HG03039 (cell line): Measurements from ENCODE around the gene CBY1.
"Not testable (repeated sequence)": the region's sequence is repeated elsewhere in the genome, so short reads cannot be mapped to it uniquely, and the experiment has no call there.

ENCODE experiments used
- ATAC-seq: cut with Tn5 transposase; IDR thresholded peaks from one replicate; pipeline ENCODE4 v1.9.1; 2021; ENCODE audit warnings: mild to moderate bottlenecking, moderate library complexity; ENCODE audit not compliant: unreplicated experiment

CBY1 gene

DNA sequence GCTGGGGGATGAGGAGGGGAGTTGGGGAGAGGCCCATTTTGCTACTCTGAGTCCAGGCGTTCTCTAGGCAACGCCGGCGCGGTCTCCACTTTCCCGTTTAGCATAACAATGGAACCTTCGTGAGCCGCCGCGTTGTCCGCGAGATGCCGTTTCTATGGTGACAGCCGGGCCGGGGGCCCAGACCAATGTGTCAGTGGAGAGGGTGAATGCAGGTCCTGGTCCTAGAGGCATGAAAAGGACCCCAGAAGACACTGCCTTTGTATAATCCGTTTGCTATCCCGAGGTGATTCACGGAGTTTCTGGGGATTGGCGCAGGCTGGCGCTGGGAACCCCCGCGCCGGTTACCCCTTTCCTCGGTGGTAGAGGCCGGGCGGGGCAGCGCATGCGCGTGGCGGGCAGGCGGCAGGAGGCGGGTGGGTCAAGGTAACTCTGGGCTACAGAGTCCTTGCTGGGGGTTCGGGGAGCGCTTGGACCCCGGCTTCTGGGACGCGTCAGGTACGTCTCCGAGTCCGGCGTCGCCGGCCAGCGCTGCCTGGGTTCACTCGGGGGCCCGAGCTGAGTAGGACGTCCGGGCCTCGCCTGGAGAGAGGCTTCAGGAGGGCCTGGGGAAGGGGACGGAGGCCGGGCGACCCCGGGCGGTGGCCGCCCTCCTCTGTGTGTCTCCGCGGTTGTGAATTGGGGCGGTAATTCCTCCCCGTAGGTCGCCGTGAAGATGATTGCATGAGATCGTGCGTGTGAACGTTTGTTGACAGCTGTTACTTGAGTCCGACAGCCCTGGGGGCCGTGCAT, at the start of gene CBY1, which contains the start of gene FAM227A:
TSS of gene CBY1 (plus strand) at position 383 of the 789 bp plus-strand sequence. CDS start 11,417 bp downstream, outside the sequence.
TSS of gene FAM227A (minus strand) at position 137 of the 789 bp plus-strand sequence. CDS start 6,224 bp downstream, outside the sequence.
- peak; percentile 63 for ATAC-seq

DNA sequence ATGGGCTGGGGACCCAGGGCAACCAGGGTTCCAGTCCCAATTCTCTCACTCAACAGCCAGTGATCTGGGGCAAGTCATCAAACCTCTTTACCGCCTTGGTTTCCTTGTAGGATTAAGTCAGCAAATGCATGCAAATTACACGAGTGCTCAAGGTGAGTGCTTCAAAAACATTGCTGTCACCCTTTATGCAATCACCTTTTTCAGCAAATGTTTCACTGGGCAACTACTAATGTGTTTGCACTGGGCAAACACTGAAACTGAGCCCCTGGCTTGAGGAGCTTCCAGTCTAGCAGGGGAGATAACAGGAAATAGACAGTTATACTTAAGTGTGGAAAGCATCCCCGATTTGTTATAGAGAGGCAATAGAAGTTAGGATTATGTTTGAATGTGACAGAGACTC, 48.8 kb upstream of the CBY1 start:
- ATAC-seq = no peak

DNA sequence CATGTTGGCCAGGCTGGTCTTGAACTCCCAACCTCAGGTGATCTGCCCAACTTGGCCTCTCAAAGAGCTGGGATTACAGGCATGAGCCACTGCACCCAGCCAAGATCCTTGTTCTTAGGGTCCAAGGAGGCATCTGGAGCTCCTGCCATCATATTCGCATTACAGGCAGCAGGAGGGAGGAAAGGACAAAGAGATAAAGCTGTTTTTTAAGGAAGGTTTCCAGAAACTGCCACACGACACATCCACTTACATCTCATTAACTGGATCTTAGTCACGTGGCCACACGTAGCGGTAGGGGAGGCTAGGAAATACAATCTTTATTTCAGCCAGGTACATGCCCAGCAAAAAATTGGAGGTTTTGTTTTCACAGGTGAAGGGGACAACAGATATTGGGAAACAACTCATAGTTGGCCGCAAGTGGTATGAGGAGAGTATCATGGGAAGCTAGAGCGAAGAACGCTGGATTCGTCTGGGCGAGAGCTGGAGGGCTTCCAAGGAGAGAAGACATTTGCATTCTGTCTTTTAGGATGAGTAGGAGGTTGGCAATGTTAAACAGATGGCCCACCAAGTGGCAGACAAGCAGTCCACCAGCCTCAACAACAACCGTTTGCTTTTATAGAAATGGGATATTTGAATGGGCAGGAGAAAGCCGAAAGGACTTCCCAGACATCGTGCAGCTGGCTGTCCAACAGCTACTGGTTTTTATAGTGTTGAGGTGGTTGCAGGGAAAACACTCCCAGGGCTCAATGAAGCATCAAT, 47.3 kb upstream of the CBY1 start:
- no peak for ATAC-seq

DNA sequence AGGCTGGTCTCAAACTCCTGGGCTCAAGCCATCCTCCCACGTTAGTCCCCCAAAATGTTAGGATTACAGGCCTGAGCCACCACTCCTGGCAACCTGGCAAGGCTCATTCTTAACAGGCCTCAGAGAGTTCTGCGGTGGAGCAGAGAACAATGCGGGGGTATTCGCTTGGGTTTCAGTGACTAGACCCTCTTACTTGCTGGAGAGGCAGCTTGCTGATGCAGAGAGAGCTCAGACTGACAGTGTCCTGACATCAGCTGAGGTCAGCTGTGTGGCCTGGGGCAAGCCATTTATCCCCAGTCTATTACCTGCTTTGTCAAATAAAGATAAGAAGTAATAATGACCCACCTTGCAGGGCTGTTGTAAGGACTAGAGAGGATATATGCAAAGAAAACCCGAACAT, 46.2 kb upstream of the CBY1 start:
- no peak for ATAC-seq

DNA sequence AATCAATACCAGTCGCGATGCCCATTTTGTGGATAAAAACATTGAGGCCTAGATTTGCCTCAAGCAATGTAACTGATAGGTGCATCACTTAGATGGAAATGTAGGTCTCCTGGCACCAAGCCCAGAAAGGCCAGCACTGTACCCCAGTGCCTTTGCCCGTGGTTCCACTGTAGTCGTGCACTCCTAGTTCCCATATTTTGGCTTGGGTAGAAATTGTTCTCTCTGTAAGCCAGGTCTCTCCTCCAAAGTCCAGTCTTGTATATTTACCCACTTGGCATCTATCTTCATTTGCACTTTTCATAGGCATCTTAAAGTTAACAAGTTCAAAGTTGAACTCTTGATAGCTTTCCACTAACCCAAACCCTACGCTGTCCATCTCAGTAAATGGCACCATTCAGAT, 44.9 kb upstream of the CBY1 start:
- no peak for ATAC-seq

DNA sequence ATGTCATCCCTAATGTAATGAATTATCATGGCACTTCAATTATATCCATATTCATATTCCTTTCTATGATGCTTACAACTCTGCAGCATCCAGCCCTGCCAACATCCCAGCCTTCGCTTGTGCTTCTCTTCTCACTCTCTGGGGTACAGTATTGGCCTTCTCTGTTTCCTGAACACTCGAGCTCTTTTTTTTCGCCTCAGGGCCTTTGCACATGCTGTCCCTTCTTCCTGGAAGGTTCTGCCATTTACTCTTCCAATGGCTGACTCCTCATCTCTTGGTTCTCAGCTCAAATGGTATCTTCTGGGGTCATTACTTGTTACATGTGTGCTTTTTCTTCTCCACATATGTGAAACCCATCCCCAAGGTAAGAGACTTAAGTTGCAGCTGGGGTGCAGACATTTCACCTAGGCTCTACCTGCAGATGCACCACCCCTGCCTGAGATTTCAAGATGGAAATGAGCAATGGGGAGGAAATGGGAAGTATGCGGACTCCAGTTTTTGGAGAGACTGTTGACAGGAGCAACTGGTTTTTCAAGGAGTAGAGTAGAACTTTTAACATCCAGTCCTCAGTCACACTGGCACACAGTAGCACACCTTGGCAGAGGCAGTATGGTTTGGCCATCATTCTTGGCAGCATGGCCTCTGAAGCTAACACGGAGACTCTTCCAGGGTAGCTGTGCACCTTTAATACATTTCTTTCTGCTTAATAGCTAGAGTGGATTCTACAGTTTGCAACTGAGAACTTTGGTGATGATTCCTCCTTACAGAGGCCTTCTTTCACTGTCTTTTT, 44.0 kb upstream of the CBY1 start:
- no peak for ATAC-seq

DNA sequence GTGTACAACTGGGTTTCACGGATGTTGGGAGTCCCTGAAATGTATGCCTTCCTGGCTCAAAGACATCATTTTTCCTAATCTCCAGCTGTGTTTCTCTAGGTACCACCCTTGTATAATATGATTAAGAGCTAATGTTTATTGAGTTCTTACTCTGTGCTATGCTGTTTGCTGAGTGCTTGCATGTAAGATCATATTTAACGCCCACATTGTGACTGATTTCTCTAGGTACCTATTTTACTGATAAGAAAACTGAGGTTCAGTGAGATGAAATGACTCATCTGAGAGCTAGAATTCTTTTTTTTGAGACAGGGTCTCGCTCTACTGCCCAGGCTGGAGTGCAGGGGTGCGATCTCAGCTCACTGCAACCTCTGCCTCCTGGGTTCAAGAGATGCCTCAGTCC, 42.9 kb upstream of the CBY1 start:
- ATAC-seq = no peak

DNA sequence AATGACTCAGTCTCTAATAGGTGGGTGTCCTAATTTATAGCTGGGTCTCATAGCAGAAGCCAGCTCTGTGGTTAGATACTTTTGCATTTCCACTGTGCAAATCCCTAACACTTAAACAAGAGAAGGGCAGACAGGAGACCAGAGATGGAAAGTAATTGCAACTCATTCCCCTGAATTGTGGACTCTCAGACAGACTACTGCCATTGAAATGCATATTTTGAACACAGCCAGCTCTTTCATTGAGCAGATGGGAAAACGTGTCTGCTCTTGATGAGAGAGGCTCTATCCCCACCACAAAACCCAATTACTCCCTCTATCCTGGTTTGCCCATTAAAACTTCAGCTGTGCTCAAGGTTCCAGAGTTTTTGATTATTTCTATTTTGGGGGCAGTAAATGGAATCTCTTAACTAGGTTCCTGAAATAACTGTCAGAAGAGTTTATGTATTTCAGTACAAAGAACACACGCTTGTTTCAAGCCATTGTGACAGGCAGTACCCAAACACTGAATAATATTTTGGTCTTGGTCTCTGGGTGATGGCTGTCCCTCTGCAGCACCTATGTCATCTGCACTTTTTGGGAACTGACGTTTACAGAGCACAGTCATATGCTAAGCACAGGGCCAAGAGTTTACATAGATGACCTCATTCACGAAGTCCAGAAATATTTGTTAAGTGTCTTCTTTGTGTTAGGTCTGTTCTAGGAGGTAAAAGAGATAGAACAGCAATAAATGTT, 41.9 kb upstream of the CBY1 start:
- ATAC-seq = no peak

DNA sequence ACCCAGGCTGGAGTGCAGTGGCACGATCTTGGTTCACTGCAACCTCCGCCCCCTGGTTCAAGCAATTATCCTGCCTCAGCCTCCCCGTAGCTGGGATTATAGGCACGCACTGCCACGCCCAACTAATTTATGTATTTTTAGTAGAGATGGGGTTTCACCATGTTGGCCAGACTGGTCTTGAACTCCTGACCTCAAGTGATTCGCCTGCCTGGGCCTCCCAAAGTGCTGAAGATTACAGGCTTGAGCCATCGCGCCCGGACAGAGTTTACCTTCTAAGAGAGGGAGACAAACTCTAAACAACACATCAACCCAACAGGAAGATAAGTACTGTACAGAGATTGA, 41.4 kb upstream of the CBY1 start:
- not testable (repeated sequence) for ATAC-seq

DNA sequence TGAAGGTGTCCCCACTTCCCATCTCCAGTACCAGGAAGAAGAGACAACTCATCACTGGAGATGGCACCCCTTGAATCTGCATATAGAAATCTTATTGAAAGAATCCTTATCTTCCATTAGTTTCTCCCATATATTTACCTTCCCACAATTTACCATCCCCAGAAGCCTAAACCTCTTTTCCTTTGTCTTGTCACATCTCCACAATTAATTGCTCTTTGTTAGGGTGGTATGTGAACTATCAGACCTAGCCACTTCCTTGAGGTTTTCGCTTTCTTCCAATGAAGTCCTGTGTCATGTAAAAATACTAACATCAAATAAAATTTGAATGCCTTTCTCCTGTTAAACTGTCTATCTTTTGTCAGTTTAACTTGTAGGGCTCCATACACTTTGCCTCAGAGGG, 38.2 kb upstream of the CBY1 start:
- no peak for ATAC-seq

DNA sequence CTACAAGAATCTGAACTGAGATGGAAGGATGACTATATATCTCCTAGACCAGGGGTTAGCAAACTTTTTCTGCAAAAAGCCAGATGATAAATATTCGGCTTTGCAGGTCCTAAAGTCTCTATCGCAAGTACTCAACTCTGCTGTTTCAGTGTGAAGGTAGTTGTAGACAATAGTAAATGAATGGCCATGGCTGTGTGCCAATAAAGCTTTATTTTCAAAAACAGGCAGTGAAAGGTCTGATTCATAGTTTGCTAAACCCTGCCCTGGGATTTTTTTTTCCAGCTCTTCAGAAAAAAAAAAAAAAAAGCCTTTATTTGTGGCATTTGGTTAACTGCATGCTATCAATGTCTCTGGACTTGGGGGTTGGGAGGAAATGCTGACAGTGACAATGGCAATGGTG, 37.8 kb upstream of the CBY1 start:
- no peak for ATAC-seq

DNA sequence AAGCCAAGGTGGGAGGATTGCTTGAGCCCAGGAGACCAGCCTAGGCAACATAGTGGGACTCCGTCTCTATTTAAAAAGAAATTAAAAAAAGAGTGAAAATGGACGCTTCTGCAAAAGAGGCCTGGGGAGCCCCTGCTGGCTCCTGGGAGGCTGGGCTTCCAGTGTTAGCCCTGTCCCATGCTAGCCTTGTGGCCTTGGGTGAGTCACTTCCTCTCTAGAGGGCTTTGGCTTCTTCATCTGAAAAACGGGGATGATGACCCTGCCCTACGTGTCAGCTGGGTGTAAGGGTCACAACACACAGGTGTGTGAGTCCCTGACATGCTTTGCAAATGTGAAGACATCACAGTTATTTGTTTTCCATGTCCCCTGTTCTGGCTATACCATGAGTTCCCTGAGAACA, 33.1 kb upstream of the CBY1 start:
- ATAC-seq = no peak

DNA sequence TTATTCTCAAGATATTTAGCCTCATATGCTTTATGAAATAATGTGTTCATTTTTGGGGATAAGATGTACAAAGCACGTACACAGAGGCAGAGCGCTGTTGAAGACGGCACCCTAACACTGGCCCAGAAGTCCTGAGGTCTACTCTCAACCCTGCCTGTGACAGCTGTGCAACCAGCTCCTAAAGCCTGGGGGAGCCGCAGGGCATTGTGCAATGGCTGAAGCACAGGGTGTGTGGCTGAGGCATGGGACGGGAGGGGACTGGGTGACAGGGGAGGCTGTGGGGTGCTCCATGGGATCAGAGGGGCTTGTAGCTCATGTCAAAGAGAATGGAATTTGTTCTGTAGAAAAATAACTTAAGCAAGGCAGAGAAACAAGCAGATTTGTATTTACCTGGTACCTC, 28.0 kb upstream of the CBY1 start:
- ATAC-seq = no peak

DNA sequence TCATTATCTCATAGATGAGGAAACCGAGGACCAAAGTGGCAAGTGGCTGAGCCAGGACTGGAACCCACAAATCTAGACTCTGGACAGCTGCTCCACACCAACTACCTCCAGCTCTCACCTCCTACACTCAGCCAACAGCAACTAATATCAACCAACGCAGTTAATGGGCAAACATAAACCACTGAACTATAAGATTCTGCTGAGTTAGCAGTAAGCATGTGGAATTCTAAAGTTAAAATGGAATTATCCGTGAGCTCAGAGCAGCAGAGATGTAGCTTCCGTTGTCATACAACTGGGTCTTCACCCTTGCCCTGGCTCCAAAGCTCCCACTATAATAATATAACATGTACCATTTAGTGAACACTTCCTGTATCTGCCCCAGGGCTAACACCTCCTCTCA, 27.3 kb upstream of the CBY1 start:
- no peak for ATAC-seq

DNA sequence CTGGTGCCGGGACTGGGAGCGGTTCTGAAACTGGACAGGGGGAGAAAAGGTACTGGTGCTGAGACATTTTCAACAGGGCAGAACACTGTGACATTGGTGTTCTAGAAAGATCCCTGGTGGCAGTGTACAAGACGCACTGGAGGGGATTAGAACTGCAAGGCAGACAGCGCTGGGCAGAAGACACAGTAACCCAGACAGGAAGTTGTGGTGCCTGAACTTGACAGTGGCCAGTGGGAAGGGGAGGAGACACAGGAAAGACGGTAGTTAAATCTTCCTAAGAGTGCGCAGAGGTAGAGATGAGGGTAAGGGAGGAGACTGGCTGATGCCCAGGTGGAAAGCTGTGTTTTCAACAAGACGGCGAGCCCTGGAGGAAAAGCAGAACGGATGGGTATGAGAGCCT, 24.7 kb upstream of the CBY1 start:
- ATAC-seq = no peak

DNA sequence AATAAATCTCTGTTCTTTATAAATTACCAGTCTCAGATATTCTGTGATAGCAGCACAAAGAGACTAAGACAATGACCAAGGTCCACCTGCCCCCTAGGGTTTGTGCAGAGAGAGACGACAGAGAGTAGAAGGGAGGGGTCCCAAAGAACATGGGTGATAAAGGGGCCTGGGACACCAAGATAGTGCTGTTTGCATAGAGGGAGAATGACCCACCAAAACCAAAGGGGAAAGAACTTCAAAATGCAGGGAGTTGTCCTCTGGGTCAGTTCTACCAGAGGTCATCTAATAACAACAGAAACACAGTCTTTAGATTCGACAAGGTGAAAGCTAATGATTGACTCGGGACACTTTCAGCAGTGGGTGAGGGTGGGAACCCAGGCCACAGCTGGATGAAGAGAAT, 23.9 kb upstream of the CBY1 start:
- ATAC-seq = no peak

DNA sequence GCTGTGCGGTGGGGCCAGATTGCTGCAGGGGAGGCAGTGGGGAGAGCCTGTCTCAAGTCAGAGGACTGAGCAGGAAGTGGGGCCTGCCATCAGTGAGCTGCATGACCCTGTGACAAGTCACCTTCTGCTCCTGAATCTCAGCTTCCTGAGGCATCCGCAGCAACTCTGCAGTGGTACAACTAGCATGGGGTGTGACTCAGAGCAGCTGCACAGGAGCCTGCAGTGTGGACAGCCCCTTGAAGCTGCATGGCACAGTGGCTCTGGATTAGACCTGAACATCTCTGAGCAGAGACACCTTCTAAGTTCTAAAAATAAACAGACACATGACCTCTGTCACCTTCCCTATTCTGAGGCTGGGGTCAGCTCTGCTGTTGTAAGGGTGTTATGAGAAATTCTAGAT, 18.2 kb upstream of the CBY1 start:
- ATAC-seq = no peak

DNA sequence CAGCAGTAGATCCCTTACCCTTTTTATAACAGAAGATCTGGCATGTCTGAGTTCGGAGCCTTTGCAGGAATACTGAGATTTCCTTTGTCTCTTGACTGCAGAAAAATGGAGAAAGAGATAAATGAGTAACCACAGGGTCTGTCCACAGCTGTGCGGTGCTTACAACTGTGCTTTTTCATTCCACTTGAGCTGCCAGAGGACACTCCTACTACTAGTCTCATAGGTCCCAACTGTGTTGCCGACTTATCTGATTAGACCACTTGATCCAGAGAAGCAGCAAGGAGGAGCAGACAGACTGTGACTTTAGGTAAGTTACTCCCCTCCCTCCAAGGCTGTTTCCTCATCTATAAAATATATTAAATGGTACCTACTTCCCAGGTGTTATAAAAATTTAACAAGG, 17.7 kb upstream of the CBY1 start:
- ATAC-seq = no peak

DNA sequence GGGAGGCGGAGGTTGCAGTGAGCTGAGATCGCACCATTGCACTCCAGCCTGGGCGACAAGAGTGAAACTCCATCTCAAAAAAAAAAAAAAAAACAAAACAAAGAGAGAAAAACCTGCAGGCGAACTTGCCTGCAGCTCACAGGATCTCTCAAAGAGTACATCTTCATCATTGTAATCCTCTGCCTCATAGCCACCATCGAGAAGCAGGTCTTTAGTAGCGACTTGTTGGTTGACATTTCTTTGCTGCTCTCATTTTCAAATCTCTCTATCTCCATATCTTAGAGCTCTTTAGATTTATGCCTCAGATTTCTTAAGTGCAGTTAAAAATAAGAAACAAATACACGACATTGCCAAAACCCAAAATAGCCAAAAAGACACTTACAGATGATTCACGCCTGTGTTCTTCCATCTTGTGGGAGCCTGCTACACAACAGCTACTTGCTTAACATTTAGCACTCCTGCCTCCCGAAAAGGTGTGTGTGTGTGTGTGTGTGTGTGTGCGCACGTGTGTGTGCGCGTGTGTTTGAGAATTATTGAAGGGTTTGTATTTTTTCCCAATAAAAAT, 14.9 kb upstream of the CBY1 start:
- no peak for ATAC-seq

DNA sequence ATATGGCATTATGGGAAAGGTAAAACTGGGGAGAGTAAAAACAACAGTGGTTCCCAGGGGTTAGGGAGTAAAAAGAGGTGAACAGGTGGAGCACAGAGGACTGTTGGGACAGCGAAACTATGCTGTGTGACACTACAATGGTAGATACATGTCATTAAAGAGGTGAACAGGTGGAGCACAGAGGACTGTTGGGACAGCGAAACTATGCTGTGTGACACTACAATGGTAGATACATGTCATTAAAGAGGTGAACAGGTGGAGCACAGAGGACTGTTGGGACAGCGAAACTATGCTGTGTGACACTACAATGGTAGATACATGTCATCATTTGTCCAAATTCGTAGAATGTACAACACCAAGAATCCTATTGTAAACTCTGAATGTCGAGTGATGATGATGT, 12.2 kb upstream of the CBY1 start:
- ATAC-seq = peak; percentile 71

DNA sequence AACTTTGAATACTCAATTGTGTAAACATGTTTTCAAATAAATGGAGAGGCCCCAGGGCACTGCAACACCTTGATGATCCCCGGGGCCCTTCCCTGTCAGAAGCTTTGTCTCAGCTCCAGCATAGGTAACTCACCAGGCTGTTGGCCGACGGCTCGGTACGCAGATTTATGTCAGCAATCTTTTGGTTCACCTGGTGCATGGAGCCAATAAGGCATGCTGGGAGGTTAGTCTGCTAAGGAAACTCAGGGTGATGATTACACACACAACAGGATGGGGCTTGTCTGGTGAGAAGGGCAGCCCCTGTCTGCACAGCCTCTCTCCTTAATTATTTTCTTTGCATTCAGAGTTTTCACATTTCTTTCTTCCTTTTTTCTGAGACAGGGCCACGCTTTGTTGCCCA, 11.0 kb upstream of the CBY1 start:
- ATAC-seq = no peak
